HG03457 (cell line): ENCODE data around the gene LEPROT.
"Not testable (repeated sequence)": the region's sequence is repeated elsewhere in the genome, so short reads cannot be mapped to it uniquely, and the experiment has no call there.

Experiments
- ATAC-seq: cut with Tn5 transposase; IDR thresholded peaks from one replicate; pipeline ENCODE4 v1.9.1; 2021; ENCODE audit warnings: moderate number of reproducible peaks; ENCODE audit not compliant: unreplicated experiment

The LEPROT gene

DNA sequence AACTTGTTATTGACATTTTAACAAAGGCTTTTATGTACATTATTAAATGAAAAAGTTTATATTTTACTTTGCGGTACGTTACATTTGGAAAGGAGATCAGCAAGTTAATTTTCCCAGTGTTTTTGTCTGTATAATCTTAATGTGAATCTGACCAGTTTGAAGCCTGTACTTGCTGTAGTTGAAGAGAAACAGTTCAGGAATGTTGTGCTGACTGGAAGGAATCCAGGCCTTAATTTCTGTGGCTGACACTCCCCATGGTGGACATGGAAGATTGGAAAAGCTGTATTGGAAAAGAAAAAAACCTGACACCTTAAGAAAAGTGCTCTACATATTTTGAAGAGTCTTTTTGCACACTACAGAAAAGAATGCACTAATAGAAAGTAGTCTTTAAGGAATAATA, 15.5 kb downstream of the LEPROT start:
- ATAC-seq, result no peak

DNA sequence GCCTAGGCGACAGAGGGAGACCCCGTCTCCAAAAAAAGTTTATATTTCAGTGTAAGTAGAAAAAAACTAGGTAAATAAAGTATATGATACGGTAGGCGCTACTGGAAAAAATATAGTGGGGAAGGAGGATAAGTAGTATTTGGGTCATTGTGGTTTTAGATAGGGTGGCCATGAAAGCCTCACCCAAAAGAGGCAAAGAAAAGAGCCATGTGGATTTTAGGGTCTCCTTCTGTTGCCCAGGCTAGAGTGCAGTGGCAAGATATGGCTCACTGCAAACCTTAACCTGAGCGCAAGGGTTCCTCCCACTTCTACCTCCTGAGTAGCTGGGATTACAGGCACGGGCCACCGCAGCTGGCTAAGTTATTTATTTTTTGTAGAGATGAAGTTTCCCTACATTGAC, 17.1 kb downstream of the LEPROT start:
- ATAC-seq, result no peak

DNA sequence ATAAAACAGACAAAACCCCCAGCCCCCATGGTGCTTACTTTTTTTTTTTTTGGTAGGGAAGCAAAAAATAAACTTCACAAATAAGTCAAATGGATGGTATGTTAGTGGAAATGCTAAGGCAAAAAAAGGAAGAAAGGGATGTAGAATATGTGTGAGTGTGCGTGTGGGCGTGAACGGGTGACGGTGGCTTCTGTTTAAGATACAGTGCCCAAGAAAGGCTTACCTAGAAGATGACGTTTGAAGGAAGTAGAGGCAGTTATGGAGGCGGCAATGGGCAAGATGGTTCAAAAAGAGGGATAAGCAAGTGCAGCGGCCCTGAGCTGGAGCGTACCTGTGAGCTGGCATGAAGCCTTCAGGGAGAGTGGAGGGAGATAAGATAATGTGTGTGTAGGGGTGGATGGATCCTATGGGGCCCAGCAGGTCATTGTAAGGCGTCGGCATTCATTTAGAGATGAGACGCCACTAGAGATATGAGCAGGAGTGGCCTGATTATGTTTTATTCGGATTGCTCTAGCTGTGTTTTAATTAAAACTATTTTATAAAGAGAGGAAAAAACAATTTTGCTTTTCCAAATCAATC, 19.9 kb downstream of the LEPROT start:
- ATAC-seq, result no peak

DNA sequence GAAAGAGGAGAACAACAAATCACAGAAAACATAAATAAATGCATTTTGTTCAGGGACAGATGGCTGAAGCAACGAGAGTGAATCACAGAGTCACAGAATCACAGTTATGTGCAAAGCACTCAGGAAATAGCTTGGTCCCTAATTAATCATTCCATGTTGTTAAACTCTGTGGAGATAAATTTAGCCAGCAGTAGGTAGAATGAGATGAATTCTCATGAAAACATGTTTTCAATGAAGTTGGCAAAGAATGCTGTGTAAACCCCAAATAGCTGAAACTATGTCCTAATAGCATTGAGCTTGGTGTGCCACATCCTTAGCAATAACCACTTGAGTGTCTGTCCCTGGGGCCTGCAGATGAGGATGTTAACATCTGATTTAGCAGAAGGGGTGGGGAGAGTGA, 20.4 kb downstream of the LEPROT start:
- ATAC-seq, result no peak

DNA sequence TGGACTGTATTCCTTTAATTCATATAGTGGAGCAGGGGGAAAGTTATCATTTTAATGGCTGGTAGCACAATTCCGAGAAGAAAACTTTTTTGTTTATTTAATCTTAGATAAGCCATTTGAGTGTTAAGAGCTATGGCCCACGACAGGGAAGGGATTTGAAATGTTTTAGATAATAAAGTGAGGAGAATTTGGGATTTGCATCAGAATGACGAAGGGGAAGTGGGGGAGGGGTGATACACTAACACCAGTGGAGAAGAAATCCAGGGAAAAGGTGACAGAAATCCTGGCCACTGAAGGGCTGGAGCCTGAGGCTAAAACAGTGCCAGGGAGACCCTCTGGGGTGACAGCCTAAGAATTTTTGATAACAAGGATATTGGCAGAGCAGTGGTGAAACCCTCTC, 21.0 kb downstream of the LEPROT start:
- ATAC-seq, result no peak

DNA sequence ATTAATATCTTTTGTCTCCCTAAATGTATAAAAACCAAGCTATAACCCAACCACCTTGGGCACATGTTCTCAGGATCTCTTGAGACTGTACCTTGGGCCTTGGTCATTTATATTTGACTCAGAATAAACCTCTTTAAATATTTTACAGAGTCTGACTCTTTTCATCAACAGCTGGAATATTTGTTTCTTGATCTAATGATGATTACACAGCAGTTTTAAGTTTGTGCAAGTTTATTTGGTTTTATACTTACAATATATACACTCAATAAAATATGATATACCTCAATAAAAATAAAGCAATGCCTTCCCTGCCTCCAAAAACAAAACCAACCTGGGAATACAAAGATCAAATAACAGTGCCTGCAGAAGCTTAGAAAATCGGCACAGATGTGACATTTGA, 22.0 kb downstream of the LEPROT start:
- no peak for ATAC-seq

DNA sequence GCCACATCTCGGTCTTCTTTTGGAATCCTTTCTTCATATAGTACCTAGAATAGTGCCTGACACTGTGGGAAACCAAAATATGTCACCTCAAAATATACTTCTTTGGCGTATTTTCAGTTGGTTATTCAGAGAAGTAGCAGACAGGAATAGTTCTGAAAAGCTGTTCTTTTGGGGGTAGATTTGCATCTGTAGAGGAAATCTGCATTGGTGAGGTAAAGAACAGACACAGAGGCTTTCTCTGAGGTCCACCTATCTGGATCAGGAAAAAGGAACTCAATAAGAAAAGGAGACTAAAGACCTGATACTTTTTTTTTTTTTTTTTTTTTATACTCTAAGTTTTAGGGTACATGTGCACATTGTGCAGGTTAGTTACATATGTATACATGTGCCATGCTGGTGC, 23.2 kb downstream of the LEPROT start:
- no peak for ATAC-seq

DNA sequence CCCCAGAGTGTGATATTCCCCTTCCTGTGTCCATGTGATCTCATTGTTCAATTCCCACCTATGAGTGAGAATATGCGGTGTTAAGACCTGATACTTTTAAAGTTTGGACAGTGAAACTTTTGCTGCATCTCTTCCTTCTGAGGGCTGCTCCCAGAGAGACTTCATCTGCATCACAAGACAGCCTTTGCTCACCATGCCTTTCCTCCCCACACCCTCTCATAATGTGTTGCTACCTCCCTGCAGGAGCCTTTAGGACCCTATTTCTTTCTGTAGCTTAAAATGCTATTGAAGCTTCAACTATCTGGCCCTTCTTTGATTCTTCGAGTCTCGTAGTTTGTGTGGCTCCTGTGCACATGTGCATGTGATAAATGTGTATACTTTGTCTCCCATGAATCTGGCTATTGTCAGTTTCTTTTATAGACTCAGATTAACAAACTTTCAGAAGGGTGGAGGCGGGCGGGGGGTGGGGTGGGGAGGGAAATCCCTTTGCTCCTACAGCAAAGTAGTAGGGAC, 23.7 kb downstream of the LEPROT start:
- no peak for ATAC-seq

DNA sequence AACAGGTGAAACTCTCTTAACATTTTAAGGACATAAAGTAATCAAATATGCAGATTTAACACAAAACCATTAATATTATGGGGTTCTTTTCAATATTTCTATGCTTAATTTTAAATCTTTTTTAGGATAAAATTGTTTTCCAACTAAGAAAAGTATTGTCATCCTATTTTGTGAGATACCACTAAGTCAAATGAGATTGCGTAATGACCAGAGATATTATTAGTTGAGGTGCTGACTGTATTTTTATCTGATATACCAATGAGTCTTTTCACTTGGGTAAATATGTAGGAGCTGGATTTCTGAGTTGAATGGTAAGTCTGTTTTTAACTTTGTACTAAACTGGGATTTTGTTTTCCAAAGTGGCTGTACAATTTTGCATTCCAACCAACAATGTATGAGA, 25.4 kb downstream of the LEPROT start:
- ATAC-seq, result no peak

DNA sequence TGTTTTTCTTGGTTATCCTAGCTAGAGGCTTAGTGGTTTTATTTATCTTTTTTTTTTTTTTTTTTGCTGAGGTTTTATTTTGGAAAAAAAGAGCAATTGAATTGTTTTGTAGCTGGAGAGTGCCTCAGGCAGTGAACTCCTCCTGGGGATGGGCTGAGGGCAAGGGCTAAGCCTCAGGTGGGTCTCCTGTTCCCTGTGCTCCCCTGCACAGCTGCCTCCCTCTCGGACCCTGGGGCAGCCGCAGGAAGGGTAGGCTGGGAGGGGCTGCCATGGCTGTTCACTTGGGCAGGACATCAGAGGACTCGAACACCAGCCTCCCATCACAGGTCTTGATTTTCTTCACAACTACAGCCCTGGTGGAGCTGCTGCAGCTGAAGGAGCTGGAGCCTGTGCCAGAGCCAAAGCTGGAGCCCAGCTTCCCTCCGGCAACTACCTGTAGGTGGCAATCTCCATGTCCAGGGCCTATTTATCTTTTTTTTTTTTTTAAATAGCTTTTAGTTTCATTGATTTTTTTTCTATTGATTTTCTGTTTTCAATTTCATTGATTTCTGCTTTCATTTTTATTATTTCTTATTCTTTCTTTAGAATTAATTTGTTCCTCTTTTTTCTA, 28.9 kb downstream of the LEPROT start:
- ATAC-seq, result no peak

DNA sequence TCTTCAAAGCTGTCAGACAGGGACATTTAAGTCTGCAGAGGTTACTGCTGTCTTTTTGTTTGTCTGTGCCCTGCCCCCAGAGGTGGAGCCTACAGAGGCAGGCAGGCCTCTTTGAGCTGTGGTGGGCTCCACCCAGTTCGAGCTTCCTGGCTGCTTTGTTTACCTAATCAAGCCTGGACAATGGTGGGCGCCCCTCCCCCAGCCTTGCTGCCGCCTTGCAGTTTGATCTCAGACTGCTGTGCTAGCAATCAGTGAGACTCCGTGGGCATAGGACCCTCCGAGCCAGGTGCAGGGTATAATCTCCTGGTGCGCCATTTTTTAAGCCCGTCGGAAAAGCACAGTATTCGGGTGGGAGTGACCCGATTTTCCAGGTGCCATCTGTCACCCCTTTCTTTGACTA, 35.2 kb downstream of the LEPROT start:
- ATAC-seq, result not testable (repeated sequence)

DNA sequence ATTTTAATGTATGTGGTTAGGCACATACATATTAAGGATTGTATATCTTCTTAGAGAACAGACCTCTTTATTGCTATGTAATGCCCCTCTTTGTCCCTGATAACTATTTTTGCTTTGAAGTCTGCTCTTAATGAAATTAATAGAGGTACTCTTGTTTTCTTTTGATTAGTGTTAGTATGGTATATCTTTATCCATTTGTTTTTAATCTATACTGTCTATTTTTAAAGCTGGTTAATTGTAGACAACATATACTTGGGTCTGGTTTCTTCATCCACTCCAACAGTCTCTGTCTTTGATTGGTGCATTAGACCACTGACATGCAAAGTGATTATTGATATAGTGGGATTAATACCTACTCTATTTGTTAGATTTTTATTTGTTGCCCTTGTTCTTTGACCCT, 36.0 kb downstream of the LEPROT start:
- no peak for ATAC-seq

DNA sequence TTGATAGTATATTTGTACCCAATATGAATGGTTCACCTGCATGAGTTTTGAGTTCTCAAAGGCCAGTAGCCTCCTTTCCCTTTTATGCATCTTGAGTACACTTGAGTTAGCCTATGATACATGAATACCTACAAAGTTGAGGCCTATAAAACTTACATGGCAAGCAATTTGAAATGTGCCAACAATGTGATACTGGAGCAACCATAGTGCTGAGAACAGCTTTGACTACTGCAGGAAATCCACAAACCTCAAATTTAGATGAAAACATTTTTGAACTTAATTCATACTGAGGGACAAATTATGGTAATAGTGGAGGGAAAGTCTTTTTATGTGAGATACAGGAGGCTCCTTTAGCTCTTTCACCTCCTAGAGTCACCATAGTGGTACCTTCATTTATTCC, 37.4 kb downstream of the LEPROT start:
- no peak for ATAC-seq

DNA sequence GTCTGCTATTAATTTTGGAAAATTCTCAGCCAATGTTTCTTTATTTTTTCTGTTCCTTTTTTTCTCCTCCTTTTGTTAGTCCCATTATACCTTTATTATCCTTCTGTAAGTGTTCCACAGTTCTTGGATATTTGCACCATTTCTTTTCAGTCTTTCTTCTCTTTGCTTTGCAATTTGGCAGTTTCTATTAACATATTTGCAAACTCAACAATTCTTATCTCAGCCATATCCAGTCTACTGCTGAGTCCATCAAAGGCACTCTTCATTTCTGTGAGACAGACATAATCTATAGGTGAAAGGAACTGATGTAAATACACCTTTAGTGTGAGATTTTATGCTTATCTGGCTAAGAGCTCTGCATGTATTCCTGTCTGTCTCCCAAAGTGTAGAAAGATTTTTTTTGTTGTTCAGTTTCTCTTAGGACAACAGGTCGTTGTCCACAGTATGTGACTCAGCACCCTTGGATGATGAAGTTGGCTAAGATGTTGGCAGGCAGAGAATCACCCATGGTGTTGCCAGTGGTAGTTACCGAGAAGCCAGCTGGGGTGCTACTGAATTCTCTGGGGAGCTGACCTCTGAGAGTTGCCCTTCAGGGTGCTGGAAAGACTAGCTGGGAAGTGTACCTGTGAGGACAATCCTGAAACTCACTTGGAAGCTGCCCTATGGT, 38.4 kb downstream of the LEPROT start:
- ATAC-seq, result no peak

DNA sequence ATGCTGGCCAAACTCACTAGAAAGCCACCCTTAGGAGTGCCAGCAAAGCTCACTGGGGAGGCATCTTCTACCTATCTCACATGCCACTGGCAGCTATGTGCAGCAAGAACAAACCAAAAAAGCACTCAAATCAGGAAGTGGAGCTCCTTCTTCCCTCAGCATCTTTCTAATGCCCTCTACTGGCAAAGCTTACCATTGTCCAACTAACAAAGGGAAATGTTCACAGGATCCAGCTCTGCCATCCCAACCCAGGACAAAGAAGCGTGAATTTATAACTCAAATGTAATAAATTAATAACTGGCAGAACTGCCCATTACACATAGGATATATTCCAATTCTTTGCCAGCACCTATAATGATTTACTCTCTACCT, 38.9 kb downstream of the LEPROT start:
- ATAC-seq, result no peak

DNA sequence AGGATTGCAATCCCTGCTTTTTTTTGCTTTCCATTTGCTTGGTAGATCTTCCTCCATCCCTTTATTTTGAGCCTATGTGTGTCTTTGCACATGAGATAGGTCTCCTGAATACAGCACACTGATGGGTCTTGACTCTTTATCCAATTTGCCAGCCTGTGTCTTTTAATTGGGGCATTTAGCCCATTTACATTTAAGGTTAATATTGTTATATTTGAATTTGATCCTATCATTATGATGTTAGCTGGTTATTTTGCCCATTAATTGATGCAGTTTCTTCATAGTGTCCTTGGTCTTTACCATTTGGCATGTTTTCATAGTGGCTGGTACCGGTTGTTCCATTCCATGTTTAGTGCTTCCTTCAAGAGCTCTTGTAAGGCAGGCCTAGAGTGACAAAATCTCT, 45.4 kb downstream of the LEPROT start:
- not testable (repeated sequence) for ATAC-seq

DNA sequence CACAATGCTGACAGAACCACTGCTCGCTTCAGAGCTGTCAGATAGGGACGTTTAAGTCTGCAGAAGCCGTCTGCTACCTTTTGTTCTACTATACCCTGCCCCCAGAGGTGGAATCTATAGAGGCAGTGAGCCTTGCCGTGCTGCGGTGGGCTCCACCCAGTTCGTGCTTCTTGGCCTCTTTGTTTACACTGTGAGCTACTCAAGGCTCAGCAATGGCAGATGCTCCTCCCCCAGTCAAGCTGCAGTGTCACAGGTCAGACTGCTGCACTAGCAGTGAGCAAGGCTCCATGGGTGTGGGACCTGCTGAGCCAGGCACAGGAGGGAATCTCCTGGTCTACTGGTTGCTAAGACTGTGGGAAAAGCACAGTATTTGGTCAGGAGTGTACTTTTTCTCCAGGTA, 47.1 kb downstream of the LEPROT start:
- no peak for ATAC-seq

DNA sequence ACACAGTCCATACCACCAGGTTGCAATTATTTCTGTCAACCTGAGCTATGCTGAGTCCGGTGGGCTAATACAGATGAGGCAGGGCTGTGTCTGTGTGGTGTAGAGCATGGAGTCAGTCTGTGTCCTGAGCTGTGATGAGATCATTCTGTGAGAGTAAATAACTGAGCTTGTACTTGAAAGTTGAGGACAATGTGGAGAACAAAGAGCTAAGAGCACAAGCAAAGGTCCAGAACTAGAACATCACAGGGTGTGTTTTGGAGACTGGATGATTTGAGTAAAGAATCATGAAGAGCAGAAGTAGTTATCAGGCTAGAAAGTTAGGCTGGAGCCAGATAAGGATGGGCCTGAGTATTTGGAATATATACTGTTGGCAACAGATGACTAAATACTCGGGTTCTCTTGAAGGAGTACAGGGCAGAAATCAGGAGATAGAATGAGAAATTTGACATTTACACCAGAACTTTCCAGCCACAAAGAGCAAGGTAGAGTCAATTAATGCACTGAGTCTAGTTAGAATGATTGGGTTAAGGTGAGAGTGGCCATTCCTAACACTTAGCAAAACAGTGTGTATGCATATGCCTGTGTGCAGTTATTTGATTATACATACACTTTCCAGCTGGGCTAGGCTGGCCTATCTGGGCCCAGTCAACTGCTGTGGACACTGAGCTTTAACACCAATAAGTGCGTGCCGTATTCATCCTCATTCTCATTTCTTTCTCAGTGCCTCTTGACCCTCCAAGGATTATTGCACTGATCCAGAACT, 48.8 kb downstream of the LEPROT start:
- no peak for ATAC-seq

DNA sequence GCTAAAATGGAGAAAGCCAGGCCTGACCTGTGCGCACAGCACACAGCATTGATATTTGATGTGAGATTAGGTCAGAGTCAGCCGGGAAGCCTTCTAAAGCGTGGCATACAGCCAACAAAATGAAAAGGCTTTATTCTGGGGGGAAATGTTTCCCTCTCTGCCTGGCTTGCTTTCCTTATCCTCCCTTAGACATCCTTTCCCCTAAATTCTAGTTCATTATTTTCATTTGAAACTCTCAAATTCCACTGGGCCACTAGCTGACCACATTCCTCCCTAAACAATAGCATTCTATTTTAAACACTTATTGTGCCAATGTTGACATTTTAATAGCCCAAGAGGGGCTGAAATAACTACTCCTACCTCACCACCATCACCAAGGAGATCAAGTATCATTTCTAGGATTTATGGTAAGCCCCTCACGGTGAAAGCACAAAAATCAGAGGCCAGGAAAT, 49.4 kb downstream of the LEPROT start:
- ATAC-seq, result no peak

DNA sequence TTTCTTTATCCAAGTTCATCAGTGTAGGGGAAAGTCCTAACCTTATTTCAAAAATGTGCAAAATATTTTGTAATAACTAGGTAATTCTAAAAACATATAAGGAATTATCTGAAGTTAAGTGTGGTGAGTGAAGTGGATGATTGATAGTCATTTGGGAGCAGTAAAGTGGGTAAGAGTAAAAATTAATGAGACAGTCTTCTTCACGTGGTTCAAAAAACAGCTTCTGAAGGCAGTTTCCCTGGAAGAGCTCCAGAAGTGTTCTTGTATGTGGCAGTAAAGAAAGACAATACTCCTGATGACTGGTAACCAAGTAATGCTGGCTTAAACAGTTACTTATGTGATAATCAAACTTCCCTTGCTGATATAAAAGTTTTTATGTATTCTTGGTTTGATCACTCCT, 50.3 kb downstream of the LEPROT start:
- ATAC-seq, result no peak

DNA sequence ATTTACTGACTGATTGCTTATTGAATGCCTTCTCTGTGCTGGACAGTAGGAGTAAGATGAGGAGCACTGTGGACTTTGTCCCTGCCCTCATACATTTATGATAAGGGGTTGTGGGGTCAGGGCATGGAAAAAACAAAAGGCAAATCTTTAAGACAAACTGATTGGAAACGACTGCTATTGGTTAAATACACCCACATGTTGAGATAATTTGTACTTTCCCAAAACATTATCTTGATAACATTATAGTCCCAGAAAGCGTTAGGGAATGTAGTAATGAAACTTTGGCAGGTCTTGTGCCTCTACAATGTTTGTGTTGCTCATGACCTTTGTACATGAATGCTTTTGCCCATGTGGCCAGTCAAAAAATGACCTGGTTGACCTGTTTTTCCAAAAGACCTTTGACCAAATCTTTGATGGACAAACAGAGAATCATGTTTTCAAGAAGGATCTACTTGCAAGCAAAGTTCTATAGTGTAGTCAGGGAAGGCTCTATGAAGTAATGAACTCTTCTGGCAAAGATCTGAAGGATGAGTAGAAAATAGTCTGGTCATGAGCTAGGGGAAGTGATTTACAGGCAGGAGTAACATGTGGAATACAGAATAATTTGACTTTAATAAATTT, 50.9 kb downstream of the LEPROT start:
- no peak for ATAC-seq
